ENCODE measurements around the gene CCDC85A.

The CCDC85A gene

GRCh38 chr2:56227811-56228210, 44.0 kb downstream of the CCDC85A start:
- Histone ChIP-seq H3K4me1 (ENCODE audit: control insufficient read depth, insufficient read depth, low read length) (no peaks in the 10 kb centered on the region), H3K27ac (ENCODE audit: low read depth, low read length) (no peak overlapping the region), H3K27me3 (ENCODE audit: control insufficient read depth, insufficient read depth, low read length) (no peaks in the 10 kb centered on the region), H3K36me3 (ENCODE audit: control insufficient read depth, insufficient read depth, low read length) (no peaks in the 10 kb centered on the region), H3K4me3 (ENCODE audit: low read length) (no peak overlapping the region), H3K9ac (ENCODE audit: low read length) (no peak overlapping the region)

GRCh38 chr2:56229397-56230060, 45.7 kb downstream of the CCDC85A start:
- no peaks in the 10 kb centered on the region for H3K27me3 ChIP-seq (ENCODE audit: control insufficient read depth, insufficient read depth, low read length)
- H3K27ac ChIP-seq (ENCODE audit: low read depth, low read length) = no peak overlapping the region
- no peaks in the 10 kb centered on the region for H3K36me3 ChIP-seq (ENCODE audit: control insufficient read depth, insufficient read depth, low read length)
- no peak overlapping the region for H3K4me3 ChIP-seq (ENCODE audit: low read length)
- no peaks in the 10 kb centered on the region for H3K4me1 ChIP-seq (ENCODE audit: control insufficient read depth, insufficient read depth, low read length)
- no peak overlapping the region for H3K9ac ChIP-seq (ENCODE audit: low read length)

GRCh38 chr2:56230156-56230555, 46.4 kb downstream of the CCDC85A start:
- no peak overlapping the region for H3K4me3 ChIP-seq (ENCODE audit: low read length)
- H3K27me3 ChIP-seq (ENCODE audit: control insufficient read depth, insufficient read depth, low read length) = no peaks in the 10 kb centered on the region
- H3K36me3 ChIP-seq (ENCODE audit: control insufficient read depth, insufficient read depth, low read length) = no peaks in the 10 kb centered on the region
- H3K27ac ChIP-seq (ENCODE audit: low read depth, low read length) = no peak overlapping the region
- no peaks in the 10 kb centered on the region for H3K4me1 ChIP-seq (ENCODE audit: control insufficient read depth, insufficient read depth, low read length)
- no peak overlapping the region for H3K9ac ChIP-seq (ENCODE audit: low read length)

- H3K36me3 ChIP-seq (ENCODE audit: control insufficient read depth, insufficient read depth, low read length) = no peaks in the 10 kb centered on the region
Observed at GRCh38 chr2:56231361-56231760, 47.6 kb downstream of the CCDC85A start.

GRCh38 chr2:56232912-56233311, 49.1 kb downstream of the CCDC85A start:
- Histone ChIP-seq H3K27ac (ENCODE audit: low read depth, low read length) (no peak overlapping the region), H3K9ac (ENCODE audit: low read length) (no peak overlapping the region), H3K4me1 (ENCODE audit: control insufficient read depth, insufficient read depth, low read length) (no peaks in the 10 kb centered on the region), H3K27me3 (ENCODE audit: control insufficient read depth, insufficient read depth, low read length) (no peaks in the 10 kb centered on the region), H3K4me3 (ENCODE audit: low read length) (no peak overlapping the region), H3K36me3 (ENCODE audit: control insufficient read depth, insufficient read depth, low read length) (no peaks in the 10 kb centered on the region)

More at GRCh38 chr2:56231361-56231760, 47.6 kb downstream of the CCDC85A start:
- Histone ChIP-seq H3K4me1 (ENCODE audit: control insufficient read depth, insufficient read depth, low read length) (no peaks in the 10 kb centered on the region), H3K4me3 (ENCODE audit: low read length) (no peak overlapping the region), H3K27ac (ENCODE audit: low read depth, low read length) (no peak overlapping the region), H3K9ac (ENCODE audit: low read length) (no peak overlapping the region), H3K27me3 (ENCODE audit: control insufficient read depth, insufficient read depth, low read length) (no peaks in the 10 kb centered on the region)

GRCh38 chr2:56234241-56234640, 50.5 kb downstream of the CCDC85A start:
- Histone ChIP-seq H3K4me3 (ENCODE audit: low read length) (no peak overlapping the region), H3K36me3 (ENCODE audit: control insufficient read depth, insufficient read depth, low read length) (no peaks in the 10 kb centered on the region), H3K27me3 (ENCODE audit: control insufficient read depth, insufficient read depth, low read length) (no peaks in the 10 kb centered on the region), H3K27ac (ENCODE audit: low read depth, low read length) (no peak overlapping the region), H3K4me1 (ENCODE audit: control insufficient read depth, insufficient read depth, low read length) (no peaks in the 10 kb centered on the region), H3K9ac (ENCODE audit: low read length) (no peak overlapping the region)

GRCh38 chr2:56239030-56239429, 55.2 kb downstream of the CCDC85A start:
- Histone ChIP-seq H3K27me3 (ENCODE audit: control insufficient read depth, insufficient read depth, low read length) (no peaks in the 10 kb centered on the region), H3K27ac (ENCODE audit: low read depth, low read length) (no peak overlapping the region), H3K36me3 (ENCODE audit: control insufficient read depth, insufficient read depth, low read length) (no peaks in the 10 kb centered on the region), H3K4me3 (ENCODE audit: low read length) (no peak overlapping the region), H3K4me1 (ENCODE audit: control insufficient read depth, insufficient read depth, low read length) (no peaks in the 10 kb centered on the region), H3K9ac (ENCODE audit: low read length) (no peak overlapping the region)

- H3K4me3 ChIP-seq (ENCODE audit: low read length) = no peak overlapping the region
- no peak overlapping the region for H3K27ac ChIP-seq (ENCODE audit: low read depth, low read length)
- H3K36me3 ChIP-seq (ENCODE audit: control insufficient read depth, insufficient read depth, low read length) = no peaks in the 10 kb centered on the region
- H3K9ac ChIP-seq (ENCODE audit: low read length) = no peak overlapping the region
- no peaks in the 10 kb centered on the region for H3K27me3 ChIP-seq (ENCODE audit: control insufficient read depth, insufficient read depth, low read length)
- H3K4me1 ChIP-seq (ENCODE audit: control insufficient read depth, insufficient read depth, low read length) = no peaks in the 10 kb centered on the region
Observed at GRCh38 chr2:56239437-56239836, 55.6 kb downstream of the CCDC85A start.

GRCh38 chr2:56240210-56240609, 56.4 kb downstream of the CCDC85A start:
- Histone ChIP-seq H3K36me3 (ENCODE audit: control insufficient read depth, insufficient read depth, low read length) (no peaks in the 10 kb centered on the region), H3K27me3 (ENCODE audit: control insufficient read depth, insufficient read depth, low read length) (no peaks in the 10 kb centered on the region), H3K9ac (ENCODE audit: low read length) (no peak overlapping the region), H3K4me1 (ENCODE audit: control insufficient read depth, insufficient read depth, low read length) (no peaks in the 10 kb centered on the region), H3K27ac (ENCODE audit: low read depth, low read length) (no peak overlapping the region), H3K4me3 (ENCODE audit: low read length) (no peak overlapping the region)

- H3K27me3 ChIP-seq (ENCODE audit: control insufficient read depth, insufficient read depth, low read length) = no peaks in the 10 kb centered on the region
- no peak overlapping the region for H3K4me3 ChIP-seq (ENCODE audit: low read length)
- no peak overlapping the region for H3K27ac ChIP-seq (ENCODE audit: low read depth, low read length)
- H3K36me3 ChIP-seq (ENCODE audit: control insufficient read depth, insufficient read depth, low read length) = no peaks in the 10 kb centered on the region
- H3K4me1 ChIP-seq (ENCODE audit: control insufficient read depth, insufficient read depth, low read length) = no peaks in the 10 kb centered on the region
- no peak overlapping the region for H3K9ac ChIP-seq (ENCODE audit: low read length)
Observed at GRCh38 chr2:56244506-56244905, 60.7 kb downstream of the CCDC85A start.

GRCh38 chr2:56244911-56245530, 61.2 kb downstream of the CCDC85A start:
- Histone ChIP-seq H3K9ac (ENCODE audit: low read length) (no peak overlapping the region), H3K27ac (ENCODE audit: low read depth, low read length) (no peak overlapping the region), H3K4me1 (ENCODE audit: control insufficient read depth, insufficient read depth, low read length) (no peaks in the 10 kb centered on the region), H3K4me3 (ENCODE audit: low read length) (no peak overlapping the region), H3K27me3 (ENCODE audit: control insufficient read depth, insufficient read depth, low read length) (no peaks in the 10 kb centered on the region), H3K36me3 (ENCODE audit: control insufficient read depth, insufficient read depth, low read length) (no peaks in the 10 kb centered on the region)

GRCh38 chr2:56248965-56249742, 65.4 kb downstream of the CCDC85A start:
- Histone ChIP-seq H3K4me1 (ENCODE audit: control insufficient read depth, insufficient read depth, low read length) (no peaks in the 10 kb centered on the region), H3K27ac (ENCODE audit: low read depth, low read length) (no peak overlapping the region), H3K4me3 (ENCODE audit: low read length) (no peak overlapping the region), H3K27me3 (ENCODE audit: control insufficient read depth, insufficient read depth, low read length) (no peaks in the 10 kb centered on the region), H3K36me3 (ENCODE audit: control insufficient read depth, insufficient read depth, low read length) (no peaks in the 10 kb centered on the region), H3K9ac (ENCODE audit: low read length) (no peak overlapping the region)

Data from rectal smooth muscle tissue (tissue), 1 donor.